NCI-H1092 treated with DMSO at 0.1 percent for 48 hours (cell line): ENCODE measurements around the gene GFER.
A peak's percentile ranks its signal among the peaks of the same experiment; 100 is the strongest.
"Not testable (repeated sequence)": the region's sequence is repeated elsewhere in the genome, so short reads cannot be mapped to it uniquely, and the experiment has no call there.

Experiments
- DNase-seq: peaks from one replicate; lab custom pipeline; 2025; lab: John Stamatoyannopoulos, UW

Gene GFER

DNA sequence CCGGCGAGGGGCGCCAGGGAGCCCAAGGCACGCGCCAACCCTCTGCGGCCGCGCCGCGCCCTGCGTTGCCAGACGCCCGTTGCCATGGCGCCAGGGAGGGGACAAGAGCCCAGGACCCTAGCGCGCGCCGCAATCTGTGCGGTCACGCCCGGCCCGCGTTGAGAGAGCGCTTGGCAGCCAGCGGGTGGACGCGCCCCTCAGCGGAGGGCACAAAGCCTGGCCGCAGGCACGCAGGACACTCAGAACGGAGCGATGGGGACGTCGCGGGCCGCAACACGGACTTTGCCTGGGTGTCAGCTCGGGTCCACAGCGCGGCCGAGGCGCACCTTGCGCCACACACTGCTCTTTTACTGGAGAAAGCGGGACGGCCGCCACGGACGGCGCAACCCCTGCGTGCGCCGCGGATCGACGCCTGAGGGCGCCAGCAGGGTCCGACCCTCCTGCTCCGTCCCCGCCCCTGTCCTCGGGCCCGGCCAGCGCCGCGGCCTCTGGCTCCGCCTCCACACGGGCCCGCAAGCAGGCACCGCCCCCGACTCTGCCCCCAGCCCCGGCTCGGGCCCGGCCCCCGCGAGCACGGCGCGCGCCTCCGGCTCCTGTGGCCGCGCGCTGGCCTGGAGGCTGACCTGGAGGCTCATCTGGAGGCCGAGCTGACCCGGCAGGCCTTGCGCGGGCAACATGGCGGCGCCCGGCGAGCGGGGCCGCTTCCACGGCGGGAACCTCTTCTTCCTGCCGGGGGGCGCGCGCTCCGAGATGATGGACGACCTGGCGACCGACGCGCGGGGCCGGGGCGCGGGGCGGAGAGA lies at the start of gene GFER:
Gene GFER, plus strand, starts transcription at position 650 of the 803 bp plus-strand sequence. Its CDS starts 26 bp downstream, at position 676.
- peak; percentile 85 for DNase-seq

DNA sequence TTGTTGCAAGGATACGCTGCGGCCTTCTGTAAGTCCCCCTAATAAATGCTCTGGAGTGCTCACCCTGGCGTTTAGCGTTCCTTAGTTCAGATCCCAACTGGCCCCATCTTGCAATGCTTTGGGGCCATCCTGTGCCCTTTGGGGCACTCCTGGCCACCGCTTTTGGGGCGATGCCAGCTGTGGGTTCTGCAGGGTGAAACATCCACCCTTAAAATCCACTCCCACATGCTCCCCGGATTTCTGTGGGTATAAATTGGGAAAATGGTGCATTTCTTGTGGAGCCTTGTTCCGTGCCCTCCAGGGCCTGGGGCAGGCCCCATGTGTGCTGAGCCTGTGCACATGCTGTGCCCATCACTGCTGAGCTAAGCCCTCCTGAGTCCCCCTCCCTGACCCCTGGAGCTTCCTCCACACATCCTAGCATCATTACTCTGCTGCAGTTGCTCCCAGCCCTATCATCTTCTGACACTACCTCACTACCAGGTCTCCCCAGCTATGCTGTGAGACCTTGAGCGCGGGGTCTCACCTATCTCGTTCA lies 47.0 kb upstream of the GFER start:
- no peak for DNase-seq

GRCh38 chr16:1938316-1938715 lies 45.7 kb upstream of the GFER start:
- no peak for DNase-seq

DNA sequence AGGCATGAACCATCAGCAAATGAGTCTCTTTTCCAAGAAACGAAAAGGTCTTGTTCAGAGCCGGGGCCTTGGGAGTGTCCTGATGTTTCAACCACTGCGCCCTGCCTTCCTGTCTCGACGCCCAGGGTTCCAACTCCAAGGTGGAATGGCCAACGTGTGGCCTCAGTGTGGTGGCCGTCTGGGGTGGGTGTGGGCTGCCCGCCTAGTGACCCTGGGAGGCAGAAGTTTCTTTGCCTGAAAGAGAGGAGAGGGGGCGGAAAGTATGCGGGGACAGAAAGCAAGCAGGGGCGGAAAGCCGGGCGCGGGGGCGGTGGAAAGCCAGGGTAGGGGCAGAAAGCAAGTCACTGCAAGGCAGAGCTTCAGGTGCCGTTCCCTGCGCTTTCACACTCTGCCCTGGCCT lies 45.1 kb upstream of the GFER start:
- no peak for DNase-seq

DNA sequence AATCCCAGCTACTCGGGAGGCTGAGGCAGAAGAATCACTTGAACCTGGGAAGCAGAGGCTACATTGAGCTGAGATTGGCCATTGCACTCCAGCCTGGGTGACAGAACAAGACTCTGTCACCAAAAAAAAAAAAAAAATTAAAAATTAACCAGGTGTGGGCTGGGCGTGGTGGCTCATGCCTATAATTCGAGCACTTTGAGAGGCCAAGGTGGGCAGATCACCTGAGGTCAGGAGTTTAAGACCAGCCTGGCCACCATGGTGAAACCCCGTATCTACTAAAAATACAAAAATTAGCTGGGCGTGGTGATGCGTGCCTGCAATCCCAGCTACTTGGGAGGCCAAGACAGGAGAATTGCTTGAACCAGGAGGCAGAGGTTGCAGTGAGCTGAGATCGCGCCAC lies 44.2 kb upstream of the GFER start:
- DNase-seq: not testable (repeated sequence)

GRCh38 chr16:1940273-1941161 lies 43.5 kb upstream of the GFER start:
- DNase-seq: no peak

- no peak for DNase-seq
These were observed 42.6 kb upstream of the GFER start for GRCh38 chr16:1941162-1942046.

DNA sequence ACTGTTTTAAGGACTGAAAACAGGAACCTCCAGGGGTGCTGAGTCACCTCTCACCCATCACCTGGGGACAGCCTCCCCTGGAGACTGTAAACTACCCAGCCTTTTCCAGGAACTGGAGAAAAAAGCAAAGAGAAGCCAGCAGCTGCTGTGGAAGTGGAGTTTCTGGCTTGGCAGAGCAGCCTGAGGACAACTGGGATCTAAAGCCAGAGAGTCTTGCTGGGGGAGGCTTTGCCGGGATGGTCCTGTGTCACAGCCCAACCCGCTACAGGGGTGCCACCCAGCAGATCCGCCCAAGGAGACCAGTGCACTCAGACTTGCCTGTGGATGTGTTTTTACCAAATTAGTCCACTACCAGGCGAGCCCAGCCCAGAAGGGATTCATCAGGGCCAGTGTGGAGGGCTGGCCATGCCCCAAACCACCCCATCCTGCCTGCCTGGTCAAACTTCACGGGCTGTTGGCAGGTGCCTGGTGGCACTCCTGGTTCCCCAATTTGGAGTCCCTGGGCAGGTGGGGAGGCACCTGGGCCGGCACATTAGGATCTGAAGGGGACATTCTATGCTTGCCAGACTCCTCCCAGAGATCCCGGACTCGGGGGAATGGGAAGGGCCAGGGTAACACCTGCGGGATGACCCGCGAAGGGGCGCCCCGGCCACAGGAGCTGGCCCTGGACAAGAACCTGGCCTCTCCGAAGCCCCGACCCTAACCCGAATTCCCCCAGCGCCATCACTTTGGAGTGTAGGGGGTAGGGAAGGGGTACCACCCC lies 41.8 kb upstream of the GFER start:
- DNase-seq: no peak

GRCh38 chr16:1942810-1943726 lies 40.9 kb upstream of the GFER start, which contains the start of gene MSRB1:
TSS of gene MSRB1 (minus strand) at chr16:1943199. CDS start at chr16:1943156, 43 bp downstream.
- peak; percentile 99 for DNase-seq

DNA sequence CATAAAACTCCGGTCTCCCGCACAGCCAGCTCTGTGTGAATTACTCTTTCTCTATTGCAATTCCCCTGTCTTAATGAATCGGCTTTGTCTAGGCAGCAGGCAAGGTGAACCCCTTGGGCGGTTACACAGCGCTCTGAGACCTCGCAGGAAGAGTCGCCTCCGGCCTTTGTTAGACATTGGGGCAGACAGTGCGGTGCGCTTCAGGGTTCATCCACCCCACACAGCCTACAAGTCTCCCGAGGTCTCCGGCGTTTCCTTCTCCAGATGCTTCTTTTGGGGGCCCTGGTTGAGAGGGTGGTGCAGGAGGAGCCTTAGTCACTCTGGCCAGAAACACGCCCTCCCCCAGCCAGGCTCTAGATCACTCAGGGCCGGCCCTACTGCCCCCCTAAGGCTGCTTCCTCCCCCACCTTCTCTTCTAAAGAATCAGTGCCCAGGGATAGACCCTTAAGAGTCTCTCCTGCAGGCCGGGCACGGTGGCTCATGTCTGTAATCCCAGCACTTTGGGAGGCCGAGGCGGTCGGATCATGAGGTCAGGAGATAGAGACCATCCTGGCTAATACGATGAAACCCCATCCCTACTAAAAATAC lies 39.3 kb upstream of the GFER start:
- no peak for DNase-seq

DNA sequence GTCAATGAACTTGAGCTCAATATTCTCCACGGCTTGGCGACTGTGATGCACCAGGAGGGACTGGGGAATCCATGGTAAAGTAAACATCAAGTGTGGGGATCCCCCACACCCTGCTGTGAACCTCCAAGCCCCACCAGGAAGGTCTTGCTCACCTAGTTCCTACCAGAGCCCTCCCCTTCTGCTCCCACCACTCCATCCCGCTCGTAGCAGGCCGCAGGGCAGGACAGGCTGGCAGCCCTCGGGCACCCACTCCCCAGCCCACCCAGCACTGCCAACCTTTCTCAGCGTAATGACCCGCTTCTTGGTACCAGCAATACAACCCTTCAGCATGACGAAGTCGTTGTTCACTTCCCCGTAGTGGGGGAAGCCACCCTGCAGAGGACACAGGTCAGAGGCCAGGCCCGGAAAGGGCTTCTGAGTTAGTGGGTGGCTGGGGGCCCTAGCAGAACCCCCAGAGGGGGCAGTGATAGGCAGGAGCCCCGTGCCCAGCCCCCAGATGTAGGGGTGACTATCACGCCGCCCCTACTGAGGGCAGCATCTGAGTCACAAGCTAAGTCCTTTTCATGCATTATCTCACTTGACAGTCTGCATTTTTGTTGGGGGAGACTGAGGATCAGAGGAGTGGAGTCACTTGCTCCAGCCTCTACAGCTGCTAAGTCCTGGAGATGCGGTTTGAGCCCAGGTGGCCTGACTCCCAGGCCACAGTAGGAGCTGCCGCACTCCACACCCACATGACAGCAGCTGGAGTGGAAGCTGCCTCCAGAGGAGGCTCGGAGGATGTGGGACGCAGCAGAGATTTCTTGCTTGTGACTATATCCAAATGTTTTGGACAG lies 38.2 kb upstream of the GFER start:
- DNase-seq: no peak

DNA sequence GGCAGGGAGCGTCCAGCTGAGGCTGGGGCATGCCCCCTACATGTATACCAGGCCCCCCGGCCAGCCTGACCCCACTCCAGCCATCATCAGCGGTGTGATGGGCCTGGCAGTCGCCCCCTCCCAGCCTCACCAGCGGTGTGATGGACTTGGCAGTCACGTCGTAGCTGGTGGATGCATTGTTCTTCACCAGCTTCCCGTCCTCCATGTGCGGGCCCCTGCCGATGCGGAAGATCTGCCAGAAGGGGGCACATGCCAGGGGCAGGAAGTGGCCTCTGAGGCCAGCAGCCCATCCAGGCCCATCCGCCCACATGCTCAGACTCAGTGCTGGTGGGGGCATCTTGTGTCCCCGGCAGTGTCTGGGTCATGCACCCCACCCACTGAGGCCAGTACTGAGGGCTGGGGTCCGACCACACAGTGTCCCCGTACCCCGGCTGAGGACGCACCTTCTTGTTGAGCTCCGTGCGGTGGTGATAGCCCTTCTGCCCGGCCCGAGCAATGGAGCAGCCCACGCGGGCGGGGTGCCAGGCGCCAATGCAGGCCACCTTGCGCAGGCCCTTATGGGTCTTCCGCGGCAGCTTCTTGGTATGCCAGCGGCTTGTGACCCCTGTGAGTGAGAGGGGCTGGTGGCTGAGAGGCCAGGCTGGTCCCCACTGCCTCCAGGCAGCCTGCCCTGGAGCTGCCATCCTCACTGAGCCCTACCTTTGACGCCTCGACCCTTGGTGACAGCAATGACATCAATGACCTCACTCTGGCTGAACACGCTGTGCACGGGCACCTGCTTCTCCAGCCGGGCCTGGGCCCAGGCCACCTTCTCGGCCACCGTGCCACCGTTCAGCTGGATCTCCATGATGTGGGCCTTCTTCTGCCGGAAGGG lies 37.3 kb upstream of the GFER start:
- no peak for DNase-seq

- no peak for DNase-seq
These were observed 36.7 kb upstream of the GFER start for GRCh38 chr16:1947369-1947670.

DNA sequence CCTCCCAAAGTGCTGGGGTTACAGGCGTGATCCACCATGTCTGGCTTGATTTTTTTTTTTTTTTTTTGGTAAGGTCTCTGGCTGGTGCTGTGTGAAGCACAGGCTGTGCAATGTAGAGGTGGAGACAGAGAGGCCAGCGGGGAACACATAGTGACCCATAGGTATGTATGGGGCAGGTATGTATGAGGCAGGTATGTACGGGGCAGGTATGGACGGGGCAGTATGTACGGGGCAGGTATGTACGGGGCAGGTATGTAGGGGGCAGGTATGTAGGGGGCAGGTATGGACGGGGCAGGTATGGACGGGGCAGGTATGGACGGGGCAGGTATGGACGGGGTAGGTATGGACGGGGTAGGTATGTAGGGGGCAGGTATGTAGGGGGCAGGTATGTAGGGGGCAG lies 34.5 kb upstream of the GFER start:
- DNase-seq: no peak

DNA sequence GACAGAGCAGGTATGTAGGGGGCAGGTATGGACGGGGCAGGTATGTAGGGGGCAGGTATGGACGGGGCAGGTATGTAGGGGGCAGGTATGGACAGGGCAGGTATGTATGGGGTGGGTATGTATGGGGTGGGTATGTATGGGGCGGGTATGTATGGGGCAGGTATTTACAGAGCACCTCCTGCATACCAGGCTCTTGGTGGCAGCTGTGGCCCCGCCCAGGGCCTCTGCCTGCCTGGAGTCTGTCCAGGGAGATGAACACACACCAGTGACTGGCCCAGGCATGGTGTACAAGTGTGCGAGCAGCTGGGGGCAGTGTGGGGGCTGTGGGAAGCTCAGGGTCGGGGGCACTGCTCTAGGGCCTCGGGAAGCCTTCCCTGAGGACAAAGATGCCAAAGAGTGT lies 33.9 kb upstream of the GFER start:
- no peak for DNase-seq

GRCh38 chr16:1950559-1950958 lies 33.4 kb upstream of the GFER start:
- no peak for DNase-seq

GRCh38 chr16:1953734-1954133 lies 30.3 kb upstream of the GFER start:
- DNase-seq: no peak
